HG03442 (cell line): ENCODE data around the gene ZNF609.
"Not testable (repeated sequence)": the region's sequence is repeated elsewhere in the genome, so short reads cannot be mapped to it uniquely, and the experiment has no call there.

ENCODE experiments used
- ATAC-seq: cut with Tn5 transposase; IDR thresholded peaks from one replicate; pipeline ENCODE4 v1.9.1; 2021; ENCODE audit warnings: mild to moderate bottlenecking, moderate library complexity; ENCODE audit not compliant: unreplicated experiment

The ZNF609 gene

DNA sequence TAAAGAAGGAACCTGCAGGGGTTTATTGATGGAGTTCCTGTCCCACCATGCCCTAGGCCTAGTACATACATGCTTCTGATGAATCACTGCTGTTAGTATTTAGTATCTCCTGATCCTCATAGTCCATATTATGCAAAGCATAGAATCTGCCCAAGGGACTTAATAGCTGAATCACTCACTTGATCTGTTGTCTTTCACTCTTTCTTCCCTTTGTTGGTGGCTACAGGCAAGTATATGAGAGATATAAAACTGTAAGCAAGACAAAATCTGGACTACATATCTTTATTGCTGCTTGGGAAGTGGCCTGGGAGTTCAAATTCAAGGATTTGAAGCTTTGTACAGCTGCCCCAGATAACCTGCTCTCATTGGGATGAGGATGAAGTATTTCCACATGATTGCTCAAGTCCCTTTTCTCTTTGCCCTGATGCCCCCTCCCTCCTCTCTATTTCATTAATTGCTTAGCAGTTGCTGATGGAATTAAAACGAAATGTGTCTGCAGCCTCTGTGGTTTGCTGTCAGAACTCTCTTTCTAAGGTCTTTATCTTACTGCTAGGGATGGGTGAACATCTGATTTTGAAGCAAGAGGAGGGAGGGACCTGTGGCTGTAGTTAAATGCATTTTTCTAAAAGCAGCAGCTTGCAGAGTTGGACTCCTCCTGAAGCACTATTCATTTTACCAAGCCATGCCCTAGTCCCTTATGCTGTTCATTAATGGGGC is 114.1 kb downstream of the ZNF609 start:
- ATAC-seq: no peak

GRCh38 chr15:64580696-64581407 is 120.5 kb downstream of the ZNF609 start:
- ATAC-seq: no peak

- ATAC-seq: no peak
Observed at GRCh38 chr15:64581408-64581761, 121.0 kb downstream of the ZNF609 start.

- ATAC-seq: no peak
Observed at GRCh38 chr15:64582202-64582601, 121.8 kb downstream of the ZNF609 start.

DNA sequence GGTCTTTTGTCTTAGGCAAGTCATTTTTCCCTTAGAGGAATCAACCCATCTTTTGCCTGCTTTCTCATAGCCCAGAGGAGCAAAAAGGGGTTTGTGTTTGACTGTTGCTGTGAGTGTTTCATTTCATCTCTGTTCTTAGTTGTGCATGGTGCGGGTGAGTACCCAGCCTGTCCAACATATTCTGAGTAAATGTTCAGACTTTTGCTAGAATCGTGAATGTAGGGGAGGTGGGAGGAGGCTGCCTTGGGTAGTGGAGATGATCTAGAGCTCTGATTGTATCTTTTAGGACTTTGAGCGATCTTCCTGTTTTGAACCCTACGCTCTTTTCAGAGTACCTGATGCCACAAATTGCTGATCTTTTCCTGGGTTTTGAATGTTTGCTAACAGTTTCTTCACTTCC is 123.1 kb downstream of the ZNF609 start:
- ATAC-seq: no peak

DNA sequence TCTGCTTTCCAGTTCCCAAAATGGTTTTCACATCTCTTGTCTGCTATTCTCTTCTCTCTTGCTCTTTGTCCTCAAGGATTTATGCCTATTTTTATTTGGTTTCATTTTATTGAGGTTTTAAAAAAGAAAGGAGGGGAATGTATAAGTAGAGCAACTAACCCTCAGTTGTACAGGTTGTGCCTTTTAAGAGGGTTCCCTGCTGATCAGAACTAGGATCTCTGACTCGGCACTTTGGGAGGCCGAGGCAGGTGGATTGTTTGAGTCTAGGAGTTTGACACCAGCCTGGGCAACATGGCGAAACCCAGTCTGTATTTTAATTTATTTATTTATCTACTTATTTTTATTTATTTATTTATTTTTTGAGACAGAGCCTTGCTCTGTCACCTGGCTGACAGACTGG is 123.6 kb downstream of the ZNF609 start:
- no peak for ATAC-seq

GRCh38 chr15:64586259-64586870 is 126.0 kb downstream of the ZNF609 start:
- ATAC-seq: no peak

DNA sequence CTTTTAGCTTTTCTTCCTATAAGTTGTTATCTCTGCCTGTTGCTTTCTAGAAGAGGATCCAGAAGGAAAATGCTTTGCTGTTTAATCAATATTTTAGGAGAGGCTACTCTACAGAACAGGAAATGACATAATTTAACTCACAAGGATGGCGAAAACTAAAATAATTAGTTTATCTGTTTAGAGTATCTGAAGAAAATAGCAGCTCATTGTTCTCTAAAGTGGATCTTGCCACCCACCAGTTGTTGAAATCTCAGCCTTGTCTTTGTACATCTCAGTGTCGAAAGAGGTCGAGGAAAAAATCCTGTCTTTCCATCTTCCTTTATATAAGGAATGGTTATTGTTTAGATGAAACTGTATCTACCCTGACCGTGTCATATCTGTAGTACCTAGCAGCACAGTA is 126.6 kb downstream of the ZNF609 start:
- ATAC-seq: no peak

GRCh38 chr15:64589435-64590084 is 129.2 kb downstream of the ZNF609 start:
- no peak for ATAC-seq

GRCh38 chr15:64592845-64593244 is 132.5 kb downstream of the ZNF609 start:
- not testable (repeated sequence) for ATAC-seq

- no peak for ATAC-seq
Observed at GRCh38 chr15:64596701-64597476, 136.5 kb downstream of the ZNF609 start.

DNA sequence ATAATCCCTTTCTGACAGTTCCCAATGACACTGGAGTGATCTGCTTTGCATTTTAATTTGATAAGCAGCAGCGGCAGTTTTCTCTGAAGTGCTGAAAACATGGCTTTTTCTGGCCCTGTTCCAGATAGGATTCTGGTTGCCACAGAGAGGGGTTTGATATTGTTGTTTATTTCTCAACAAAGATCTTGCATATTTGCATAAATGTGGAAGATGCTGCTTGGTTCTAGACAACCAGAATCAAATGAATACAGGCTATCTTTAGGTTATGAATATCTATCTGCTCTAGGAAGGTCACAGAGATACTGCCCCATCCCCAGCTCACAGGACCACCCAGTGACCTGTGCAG is 137.1 kb downstream of the ZNF609 start:
- ATAC-seq: no peak

GRCh38 chr15:64599226-64599625 is 138.8 kb downstream of the ZNF609 start:
- ATAC-seq: no peak

DNA sequence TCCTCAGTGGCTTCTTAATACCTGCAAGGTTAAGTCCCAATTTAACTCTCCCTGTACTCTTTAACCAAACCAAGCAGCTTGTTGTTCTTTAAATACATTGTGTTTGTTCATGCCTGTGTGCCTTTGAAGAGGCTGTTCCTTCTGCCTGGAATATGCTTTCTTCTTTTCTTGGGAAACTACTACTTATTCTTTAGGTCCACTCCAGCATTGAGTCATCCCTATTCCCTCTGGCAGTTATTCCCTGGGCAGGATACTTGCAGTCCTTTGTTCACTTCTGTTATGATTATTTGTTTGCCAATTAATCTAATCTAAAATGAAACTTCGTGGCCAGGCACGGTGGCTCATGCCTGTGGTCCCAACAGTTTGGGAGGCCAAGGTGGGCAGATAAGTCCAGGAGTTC is 139.3 kb downstream of the ZNF609 start:
- ATAC-seq: no peak

DNA sequence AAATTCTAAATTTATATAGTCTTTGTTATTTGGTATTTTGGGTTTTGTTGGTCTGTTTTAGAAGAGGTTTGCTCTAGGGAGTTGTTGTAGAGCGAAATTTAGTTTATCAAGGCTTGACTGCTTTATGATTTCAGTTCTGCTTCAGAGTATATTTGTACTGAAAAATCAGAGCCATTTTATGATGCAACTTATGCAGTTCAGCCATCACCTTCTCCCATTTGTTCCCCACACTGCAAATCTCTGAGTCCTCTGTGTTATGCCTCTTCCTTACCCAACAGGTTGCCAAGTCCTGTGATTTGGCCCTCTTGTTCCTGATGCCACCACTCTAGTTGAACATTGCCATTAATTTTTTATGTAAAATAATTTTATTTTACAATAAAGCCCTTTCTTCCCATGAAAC is 140.4 kb downstream of the ZNF609 start:
- no peak for ATAC-seq

GRCh38 chr15:64604319-64604718 is 143.9 kb downstream of the ZNF609 start:
- ATAC-seq: no peak

DNA sequence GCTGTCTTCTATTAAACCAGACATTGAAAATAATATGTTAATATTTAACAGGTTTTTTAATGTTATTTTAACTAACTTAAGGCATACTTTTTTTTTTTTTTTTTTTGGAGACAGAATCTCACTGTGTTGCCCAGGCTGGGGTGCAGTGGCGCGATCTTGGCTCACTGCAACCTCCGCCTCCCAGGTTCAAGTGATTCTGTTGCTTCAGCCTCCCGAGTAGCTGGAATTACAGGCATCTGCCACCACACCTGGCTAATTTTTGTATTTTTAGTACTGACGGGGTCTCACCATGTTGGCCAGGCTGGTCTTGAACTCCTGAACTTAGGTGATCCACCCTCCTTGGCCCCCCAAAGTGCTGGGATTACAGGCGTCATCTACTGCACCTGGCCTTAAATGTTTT is 147.0 kb downstream of the ZNF609 start:
- ATAC-seq: not testable (repeated sequence)

GRCh38 chr15:64610257-64610919 is 150.0 kb downstream of the ZNF609 start:
- no peak for ATAC-seq

DNA sequence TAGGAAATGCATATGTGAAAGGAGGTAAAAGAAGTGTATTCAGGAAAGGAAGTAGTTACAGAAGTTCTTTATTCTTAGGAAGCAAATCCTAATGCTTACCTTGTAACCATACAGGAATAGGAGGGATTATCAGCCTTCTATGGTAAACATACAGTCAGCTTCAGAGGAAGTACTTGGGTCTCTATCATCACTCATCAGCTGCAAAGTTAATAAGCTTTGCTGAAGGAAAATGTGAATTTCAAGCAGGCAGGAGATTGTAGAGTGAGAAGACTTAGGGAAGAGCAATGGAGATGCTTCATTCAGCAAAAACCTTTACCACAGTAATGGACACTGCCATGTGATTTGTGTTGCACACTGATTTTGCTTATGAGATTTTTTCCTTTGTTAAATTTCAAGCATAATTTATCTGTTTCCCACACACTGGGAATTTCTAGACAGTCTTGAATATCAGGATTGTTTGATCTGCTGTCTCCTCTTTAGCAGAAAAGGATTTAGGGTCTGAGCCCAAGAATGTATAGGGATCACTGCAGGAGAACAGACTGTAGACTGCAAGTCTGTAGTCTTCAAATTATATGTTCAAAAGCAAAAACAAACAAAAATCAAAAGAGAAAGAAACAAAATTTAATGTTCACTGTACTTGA is 150.8 kb downstream of the ZNF609 start:
- no peak for ATAC-seq

DNA sequence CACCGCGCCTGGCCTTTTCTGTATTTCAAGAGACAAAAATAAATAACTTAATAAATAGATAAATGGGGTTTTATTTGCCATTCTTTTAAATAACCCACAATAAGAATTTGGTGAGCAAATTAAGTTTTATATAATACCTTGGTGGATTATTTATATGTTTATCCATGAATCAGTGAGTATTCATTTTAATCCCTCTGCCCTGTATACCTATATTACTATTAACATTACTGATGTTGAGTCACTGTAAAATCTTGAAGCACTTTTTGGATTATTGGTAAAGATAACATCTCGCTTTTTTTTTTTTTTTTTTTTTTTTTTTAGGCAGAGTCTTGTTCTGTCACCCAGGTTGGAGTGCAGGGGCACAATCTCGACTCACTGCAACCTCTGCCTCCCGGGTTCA is 154.1 kb downstream of the ZNF609 start:
- no peak for ATAC-seq
